Loucy (cell line): ENCODE measurements around the gene HMGCS1.
"Not testable (repeated sequence)": the region's sequence is repeated elsewhere in the genome, so short reads cannot be mapped to it uniquely, and the experiment has no call there.

Experiments
- H2AFZ ChIP-seq: fragments of 200-600 bp; sonication (generic); 2 replicates; pipeline ENCODE4 v1.6.0; 2016; ENCODE audit warnings: antibody characterized with exemption, mild to moderate bottlenecking, low read length, moderate library complexity
- H3F3A ChIP-seq: fragments of 200-600 bp; 2 replicates; pipeline ENCODE4 v1.6.0; 2016; ENCODE audit warnings: antibody characterized with exemption, low read depth, mild to moderate bottlenecking
- H3K27me3 ChIP-seq: fragments of 200-600 bp; sonication (generic); 2 replicates; pipeline ENCODE4 v1.6.1; 2014; ENCODE audit warnings: low read length, mild to moderate bottlenecking; ENCODE audit not compliant: insufficient read depth, poor library complexity, severe bottlenecking
- H3K36me3 ChIP-seq: fragments of 200-600 bp; sonication (generic); 2 replicates; pipeline ENCODE4 v1.6.1; 2016; ENCODE audit warnings: low read length; ENCODE audit not compliant: insufficient read depth
- H3K4me1 ChIP-seq: fragments of 200-600 bp; sonication (generic); 2 replicates; pipeline ENCODE4 v1.5.1; 2014; ENCODE audit warnings: low read length, mild to moderate bottlenecking; ENCODE audit not compliant: insufficient read depth, poor library complexity, severe bottlenecking
- H3K4me2 ChIP-seq: fragments of 200-600 bp; sonication (generic); 2 replicates; pipeline ENCODE4 v1.6.0; 2014; ENCODE audit warnings: antibody characterized with exemption, low read length, low read depth, mild to moderate bottlenecking; ENCODE audit not compliant: poor library complexity, severe bottlenecking
- H3K4me3 ChIP-seq: fragments of 200-600 bp; sonication (generic); 2 replicates; pipeline ENCODE4 v1.5.1; 2014; ENCODE audit warnings: low read length, mild to moderate bottlenecking, mixed read lengths; ENCODE audit not compliant: poor library complexity, severe bottlenecking
- H3K79me2 ChIP-seq: fragments of 200-600 bp; sonication (generic); 2 replicates; pipeline ENCODE4 v1.6.1; 2014; ENCODE audit warnings: low read length; ENCODE audit not compliant: insufficient read depth
- H3K9ac ChIP-seq: fragments of 200-600 bp; sonication (generic); 2 replicates; pipeline ENCODE4 v1.6.0; 2014; ENCODE audit warnings: mild to moderate bottlenecking, low read depth, low read length, moderate library complexity; ENCODE audit not compliant: poor library complexity, severe bottlenecking
- H3K9me2 ChIP-seq: fragments of 200-600 bp; sonication (generic); replicated peaks from 2 replicates; pipeline ENCODE4 v1.6.1; 2016; ENCODE audit warnings: low read depth, low read length, mixed read lengths
- H3K9me3 ChIP-seq: fragments of 200-600 bp; sonication (generic); 2 replicates; pipeline ENCODE4 v1.6.1; 2014; ENCODE audit warnings: mild to moderate bottlenecking, antibody characterized with exemption, low read length, low read depth; ENCODE audit not compliant: insufficient read depth
- H4K20me1 ChIP-seq: fragments of 200-600 bp; sonication (generic); 2 replicates; pipeline ENCODE4 v1.6.0; 2014; ENCODE audit warnings: antibody characterized with exemption, low read length, mild to moderate bottlenecking; ENCODE audit not compliant: insufficient read depth, poor library complexity, severe bottlenecking
- CTCF ChIP-seq: fragments of 200-600 bp; sonication (generic); conservative IDR thresholded peaks from 2 replicates; pipeline ENCODE4 v1.5.1; 2014; ENCODE audit warnings: mild to moderate bottlenecking, antibody characterized with exemption, low read length
- EZH2phosphoT487 ChIP-seq: fragments of 200-600 bp; IDR thresholded peaks from 2 replicates; pipeline ENCODE4 v1.6.1; 2018; ENCODE audit warnings: antibody characterized with exemption, mild to moderate bottlenecking, moderate library complexity, borderline replicate concordance

Gene HMGCS1

GRCh38 chr5:43273552-43273951 lies 39.7 kb downstream of the HMGCS1 start:
- no peak overlapping the region for H3K4me3 ChIP-seq
- H3K9me2 ChIP-seq: no peaks in the 10 kb centered on the region
- H3K27me3 ChIP-seq: no peaks in the 10 kb centered on the region
- H3K9me3 ChIP-seq: no peaks in the 10 kb centered on the region
- H3K79me2 ChIP-seq: no peaks in the 10 kb centered on the region
- H3K4me2 ChIP-seq: no peak overlapping the region
- TF ChIP-seq CTCF (no peak), EZH2phosphoT487 (no peak)
- no peaks in the 10 kb centered on the region for H3K36me3 ChIP-seq
- no peaks in the 10 kb centered on the region for H3F3A ChIP-seq
- no peaks in the 10 kb centered on the region for H4K20me1 ChIP-seq
- H3K4me1 ChIP-seq: no peaks in the 10 kb centered on the region
- no peak overlapping the region for H3K9ac ChIP-seq
- H2AFZ ChIP-seq: no peak overlapping the region

- H2AFZ ChIP-seq: no peak overlapping the region
These were observed 42.6 kb downstream of the HMGCS1 start for GRCh38 chr5:43270645-43271044.

GRCh38 chr5:43268188-43268820 lies 44.9 kb downstream of the HMGCS1 start:
- no peak for TF ChIP-seq CTCF
- TF ChIP-seq EZH2phosphoT487: no peak
- H3K9me2 ChIP-seq: no peaks in the 10 kb centered on the region
- no peak overlapping the region for H3K4me3 ChIP-seq
- no peak overlapping the region for H3K4me2 ChIP-seq
- H2AFZ ChIP-seq: no peak overlapping the region
- H3K9me3 ChIP-seq: no peaks in the 10 kb centered on the region
- no peaks in the 10 kb centered on the region for H3K36me3 ChIP-seq
- no peaks in the 10 kb centered on the region for H3K27me3 ChIP-seq
- no peak overlapping the region for H3K9ac ChIP-seq
- no peaks in the 10 kb centered on the region for H4K20me1 ChIP-seq
- H3K4me1 ChIP-seq: no peaks in the 10 kb centered on the region
- no peaks in the 10 kb centered on the region for H3K79me2 ChIP-seq
- H3F3A ChIP-seq: no peaks in the 10 kb centered on the region

More at GRCh38 chr5:43270645-43271044, 42.6 kb downstream of the HMGCS1 start:
- no peaks in the 10 kb centered on the region for H3K79me2 ChIP-seq
- H3K4me1 ChIP-seq: no peaks in the 10 kb centered on the region
- H3K9ac ChIP-seq: no peak overlapping the region
- no peaks in the 10 kb centered on the region for H4K20me1 ChIP-seq
- H3K4me2 ChIP-seq: no peak overlapping the region
- H3K27me3 ChIP-seq: no peaks in the 10 kb centered on the region
- no peaks in the 10 kb centered on the region for H3K9me3 ChIP-seq
- no peaks in the 10 kb centered on the region for H3F3A ChIP-seq
- H3K9me2 ChIP-seq: no peaks in the 10 kb centered on the region
- H3K36me3 ChIP-seq: no peaks in the 10 kb centered on the region
- TF ChIP-seq EZH2phosphoT487: no peak
- TF ChIP-seq CTCF: no peak
- H3K4me3 ChIP-seq: no peak overlapping the region

GRCh38 chr5:43262269-43262668 lies 50.9 kb downstream of the HMGCS1 start:
- H3K27me3 ChIP-seq, H3K4me3 ChIP-seq: not testable (repeated sequence)

More at GRCh38 chr5:43262269-43262668, 50.9 kb downstream of the HMGCS1 start:
- H3K36me3 ChIP-seq, H2AFZ ChIP-seq, H4K20me1 ChIP-seq, H3K4me1 ChIP-seq, H3K9me2 ChIP-seq, H3F3A ChIP-seq, H3K9ac ChIP-seq, H3K9me3 ChIP-seq, H3K4me2 ChIP-seq, H3K79me2 ChIP-seq: not testable (repeated sequence)
